ENCODE measurements around the gene ZSWIM5.

- peak; percentile 59; the same call in 1 of the 2 replicates for TF ChIP-seq POLR2AphosphoS5 (IDR thresholded peaks at IDR 0.05; ENCODE audit: borderline replicate concordance, low read depth, low read length)
- TF ChIP-seq EZH2 (IDR thresholded peaks at IDR 0.05) = no peak
- no peak for TF ChIP-seq FOXP2 (optimal IDR thresholded peaks at IDR 0.05; ENCODE audit: control extremely low read depth, extremely low read length, insufficient read depth)
Measured at GRCh38 chr1:45010855-45011811, 195.3 kb downstream of the ZSWIM5 start, which contains the start of gene HECTD3.
